HG03196 (cell line): ENCODE data around the gene SELENOM.

Source experiments
- ATAC-seq: cut with Tn5 transposase; IDR thresholded peaks from one replicate; pipeline ENCODE4 v1.9.1; 2021; ENCODE audit not compliant: unreplicated experiment

Gene SELENOM

DNA sequence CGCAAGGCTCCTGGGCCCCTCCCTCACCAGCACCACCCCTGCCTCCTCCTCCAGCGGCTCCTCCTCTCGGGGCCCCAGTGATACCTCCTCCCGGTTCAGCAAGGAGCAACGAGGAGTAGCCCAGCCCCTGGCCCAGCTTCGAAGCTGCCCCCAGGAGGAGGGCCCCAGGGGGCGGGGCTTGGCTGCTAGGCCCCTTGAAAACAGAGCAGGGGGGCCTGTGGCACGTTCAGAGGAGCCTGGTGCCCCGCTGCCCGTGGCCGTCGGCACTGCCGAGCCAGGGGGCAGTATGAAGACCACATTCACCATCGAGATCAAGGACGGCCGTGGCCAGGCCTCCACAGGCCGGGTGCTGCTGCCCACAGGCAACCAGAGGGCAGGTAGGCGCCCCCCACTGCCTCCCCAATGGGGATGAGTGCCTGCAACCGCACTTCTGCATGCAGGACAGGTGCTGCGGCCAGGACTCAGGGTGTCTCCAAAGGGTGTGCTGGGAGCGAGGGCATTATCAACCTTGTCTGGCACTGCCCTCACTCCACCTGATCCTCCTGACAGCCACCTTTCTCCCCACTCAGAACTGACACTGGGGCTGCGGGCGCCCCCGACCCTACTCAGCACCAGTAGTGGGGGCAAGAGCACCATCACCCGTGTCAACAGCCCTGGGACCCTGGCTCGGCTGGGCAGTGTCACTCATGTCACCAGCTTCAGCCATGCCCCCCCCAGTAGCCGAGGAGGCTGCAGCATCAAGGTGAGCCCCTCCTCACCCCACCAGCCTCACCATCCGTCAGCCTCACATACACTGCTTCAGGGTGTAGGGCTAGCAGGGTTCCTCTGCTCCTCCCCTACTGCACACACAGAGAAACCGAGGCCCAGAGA is 16.0 kb downstream of the SELENOM start:
- no peak for ATAC-seq

DNA sequence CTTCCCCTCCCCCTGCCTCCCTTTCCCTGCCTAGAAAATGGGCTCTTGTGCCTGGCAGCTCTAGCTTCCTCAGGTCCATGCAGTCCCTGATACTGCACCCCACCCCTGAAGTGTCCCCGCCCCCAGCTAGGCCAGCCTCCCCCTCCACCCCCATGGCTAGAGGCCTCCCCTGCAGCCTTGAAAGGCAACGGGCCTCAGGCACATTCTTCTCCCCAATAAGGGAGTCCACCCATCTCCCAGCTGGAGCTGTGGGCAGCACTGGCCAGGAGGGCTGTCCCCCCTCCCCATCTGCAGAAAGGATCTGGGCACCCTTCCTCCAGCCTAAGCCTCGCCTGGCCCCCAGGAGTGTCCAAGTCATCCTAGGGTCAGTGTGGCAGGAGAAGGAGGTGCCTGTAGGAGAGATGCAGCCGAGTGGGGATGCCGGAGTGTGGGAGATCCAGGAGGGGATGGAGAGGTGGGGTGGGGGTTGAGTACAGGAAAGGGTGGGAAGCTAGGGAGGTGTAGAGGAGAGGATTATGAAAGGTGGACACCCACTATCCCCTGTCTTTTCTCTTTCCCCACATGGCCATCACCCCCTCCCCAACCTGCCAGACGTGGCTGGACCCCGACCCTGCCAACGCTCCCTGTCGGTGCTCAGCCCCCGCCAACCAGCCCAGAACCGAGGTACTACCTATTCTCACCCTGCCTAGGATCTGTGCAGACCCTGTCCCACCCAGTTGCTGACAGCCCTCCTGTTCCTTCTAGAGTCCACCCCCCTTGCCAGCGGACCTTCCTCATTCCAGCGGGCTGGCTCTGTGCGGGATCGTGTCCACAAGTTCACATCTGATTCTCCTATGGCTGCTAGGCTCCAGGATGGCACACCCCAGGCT is 16.9 kb downstream of the SELENOM start:
- no peak for ATAC-seq

DNA sequence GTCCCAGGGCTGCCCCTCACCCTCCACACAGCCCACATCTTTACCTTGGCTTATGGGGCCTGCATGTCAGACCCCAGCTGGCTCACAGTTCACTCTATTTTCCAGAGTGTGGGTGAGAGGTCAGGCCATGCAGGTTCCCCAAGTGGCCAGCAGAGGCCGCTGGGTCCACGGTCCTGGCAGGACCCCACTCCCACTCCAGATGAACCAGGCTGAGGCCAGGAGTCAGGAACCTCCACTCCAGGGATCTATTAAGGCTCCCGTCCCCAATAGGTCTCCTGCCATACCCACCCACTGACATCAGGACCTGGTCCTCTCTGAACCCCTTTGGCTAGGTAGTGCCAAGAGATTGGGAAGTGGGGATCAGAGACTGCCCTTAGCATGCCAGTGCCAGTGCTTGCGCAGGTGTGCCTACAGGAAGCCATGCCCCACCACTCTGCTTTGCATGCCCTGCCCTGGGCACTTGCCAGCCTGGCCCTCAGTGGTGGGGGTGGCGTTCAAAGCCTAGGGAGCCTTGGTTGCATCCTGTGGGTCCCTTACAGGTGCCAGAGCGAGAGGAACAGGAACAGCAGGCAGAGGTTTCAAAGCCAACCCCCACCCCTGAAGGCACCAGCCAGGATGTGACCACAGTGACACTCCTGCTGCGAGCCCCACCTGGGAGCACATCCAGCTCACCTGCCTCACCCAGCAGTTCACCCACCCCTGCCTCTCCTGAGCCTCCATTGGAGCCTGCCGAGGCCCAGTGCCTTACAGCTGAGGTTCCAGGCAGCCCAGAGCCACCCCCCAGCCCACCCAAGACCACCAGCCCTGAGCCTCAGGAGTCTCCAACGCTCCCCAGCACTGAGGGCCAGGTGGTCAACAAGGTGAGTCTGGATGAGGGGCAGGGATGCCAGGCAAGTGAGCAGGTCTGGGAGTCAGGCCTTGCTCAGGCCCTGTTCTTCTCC is 17.9 kb downstream of the SELENOM start:
- no peak for ATAC-seq

DNA sequence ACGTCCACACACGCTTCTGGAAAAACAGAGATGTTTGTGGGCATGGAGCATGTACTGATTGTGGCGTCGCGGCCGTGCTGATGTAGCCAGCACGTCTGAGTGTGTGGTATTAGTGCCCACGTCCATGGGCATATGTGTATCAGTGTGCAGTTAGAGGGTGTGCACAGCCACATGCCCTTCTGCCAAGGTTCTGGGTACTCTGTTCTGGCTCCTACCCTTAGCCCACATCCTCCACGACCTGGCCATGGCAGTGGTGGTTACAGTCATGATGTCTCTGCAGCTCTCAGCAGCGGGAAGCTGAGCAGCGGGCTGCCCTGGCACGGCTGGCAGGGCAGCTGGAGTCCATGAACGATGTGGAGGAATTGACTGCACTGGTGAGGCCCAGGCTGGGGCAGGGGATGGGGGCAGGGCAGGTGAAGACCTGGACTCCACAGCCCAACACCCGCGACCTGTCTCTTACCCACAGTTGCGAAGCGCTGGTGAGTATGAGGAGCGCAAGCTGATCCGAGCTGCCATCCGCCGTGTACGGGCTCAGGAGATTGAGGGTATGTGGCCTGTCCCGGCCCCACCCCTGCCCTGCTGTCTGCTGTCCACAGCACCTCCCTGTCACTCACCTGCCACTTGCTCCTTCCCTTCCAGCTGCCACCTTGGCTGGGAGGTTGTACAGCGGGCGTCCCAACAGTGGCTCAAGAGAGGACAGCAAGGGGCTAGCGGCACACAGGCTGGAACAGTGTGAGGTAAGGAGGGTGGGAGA is 19.0 kb downstream of the SELENOM start:
- ATAC-seq: no peak

DNA sequence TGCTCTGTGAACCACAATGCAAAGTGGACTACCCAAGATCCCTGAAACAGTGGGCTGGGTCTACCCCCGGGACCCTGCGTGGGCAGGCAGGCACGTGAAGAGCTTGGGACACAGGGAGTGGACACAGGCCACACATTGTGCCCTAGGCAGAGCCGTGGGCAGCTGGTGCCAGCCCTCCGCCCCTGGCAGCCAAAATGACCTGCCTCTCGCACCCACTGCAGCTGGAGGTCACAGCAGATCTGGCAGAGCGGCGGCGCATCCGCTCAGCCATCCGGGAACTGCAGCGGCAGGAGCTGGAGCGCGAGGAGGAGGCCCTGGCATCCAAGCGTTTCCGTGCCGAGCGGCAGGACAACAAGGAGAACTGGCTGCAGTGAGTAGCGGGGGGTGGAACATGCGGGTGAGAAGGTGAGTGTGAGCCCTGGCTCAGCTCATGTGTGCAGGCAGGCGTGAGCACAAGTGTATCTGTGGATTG is 19.6 kb downstream of the SELENOM start:
- no peak for ATAC-seq

DNA sequence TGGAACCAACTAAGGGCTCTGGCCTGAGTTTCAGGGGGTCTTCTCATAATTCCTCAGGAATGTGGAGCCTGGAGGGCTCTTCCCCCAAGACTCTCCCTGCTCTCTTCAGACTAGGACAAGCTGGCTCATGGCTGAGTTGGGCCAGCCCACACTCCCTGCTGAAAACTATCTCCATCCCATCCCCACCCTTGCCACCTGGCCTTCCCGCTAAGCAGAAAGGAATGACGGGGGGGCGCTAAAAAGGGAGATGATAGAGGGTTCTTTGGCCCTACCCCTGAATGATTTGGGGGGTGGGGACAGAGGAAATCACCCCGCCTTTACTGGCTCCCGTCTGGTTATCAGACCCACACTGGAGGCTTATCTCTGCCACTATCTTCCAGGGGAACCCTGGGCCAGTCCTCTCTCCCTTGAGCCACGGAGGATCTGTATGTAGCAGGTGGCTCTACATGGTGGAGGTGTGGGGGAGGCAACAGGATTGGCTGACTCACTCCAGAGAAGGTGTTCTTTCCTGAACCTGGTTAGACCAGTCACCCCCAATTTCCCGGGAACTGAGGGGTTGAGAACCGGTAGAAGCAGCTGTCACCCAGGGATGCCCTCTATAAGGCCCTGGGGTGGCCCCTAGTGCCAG is 20.6 kb downstream of the SELENOM start:
- ATAC-seq: no peak

DNA sequence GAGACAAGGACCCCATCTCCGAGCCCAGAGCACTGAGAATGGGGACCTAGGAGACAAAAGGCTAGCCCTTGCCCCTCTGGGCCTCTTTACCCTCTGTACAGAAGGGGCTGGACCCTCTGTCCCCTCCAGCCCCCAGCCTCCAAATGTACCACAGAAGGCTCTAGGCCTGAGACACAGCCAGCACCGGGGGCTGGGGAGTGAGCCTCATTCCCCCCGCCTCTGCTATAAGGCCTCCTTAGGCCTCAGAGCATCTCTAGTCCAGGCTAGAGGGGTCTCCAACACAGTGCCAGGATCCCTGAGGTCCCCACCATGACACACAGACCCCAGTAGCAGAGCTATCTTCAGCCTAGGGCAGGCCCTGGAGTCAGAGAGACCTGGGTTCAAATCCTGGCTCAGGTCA is 21.4 kb downstream of the SELENOM start:
- ATAC-seq: no peak

DNA sequence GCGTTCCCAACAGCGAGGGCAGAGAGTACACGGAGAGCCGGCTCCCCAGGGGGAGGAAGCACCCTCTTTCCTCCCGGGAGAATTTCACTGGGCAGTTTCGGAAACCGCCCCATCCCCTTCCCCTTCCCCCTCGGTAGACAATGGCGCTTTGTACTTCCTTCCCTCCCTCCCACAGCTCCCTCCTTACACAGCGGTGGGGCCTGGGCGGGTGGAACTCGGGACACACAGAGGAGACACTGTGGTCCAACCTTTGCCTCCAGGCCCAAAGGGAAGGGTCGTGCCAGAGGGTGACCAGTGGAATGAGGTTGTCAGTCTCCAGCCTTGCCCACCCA is 21.9 kb downstream of the SELENOM start:
- no peak for ATAC-seq

DNA sequence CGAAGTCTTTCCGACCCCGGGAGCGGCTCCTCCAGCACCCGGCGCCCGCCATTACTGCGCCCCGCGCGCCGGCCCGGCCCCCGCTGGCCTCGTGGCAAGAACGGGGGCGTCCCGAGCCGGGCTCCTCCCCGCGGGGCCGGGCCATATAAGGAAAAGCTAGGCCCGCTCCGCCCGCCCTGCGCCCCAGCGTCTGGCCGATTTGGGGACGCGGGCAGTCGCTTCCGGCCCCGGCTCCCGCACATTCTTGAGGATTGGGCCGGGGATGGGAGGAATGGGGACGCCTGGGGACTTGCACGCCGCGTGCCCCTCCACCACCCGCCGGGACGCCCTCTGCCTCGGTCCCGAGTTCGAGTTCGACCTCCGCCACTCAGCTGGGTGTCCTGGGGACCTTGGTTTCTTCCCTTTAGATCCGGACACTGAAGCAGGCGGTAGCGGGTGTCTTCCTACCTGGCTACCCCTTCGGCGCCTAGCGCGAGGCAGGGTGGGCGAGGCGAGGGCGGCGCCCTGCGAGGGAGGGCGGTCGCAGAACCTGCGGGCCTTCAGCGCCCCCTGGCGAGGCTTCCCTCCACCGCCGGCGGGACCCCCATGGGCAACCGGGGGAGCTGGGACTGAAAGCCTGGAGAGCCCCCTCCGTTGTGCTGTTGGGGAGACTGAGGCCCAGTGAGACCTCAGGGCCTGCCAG is 22.4 kb downstream of the SELENOM start:
- ATAC-seq: peak; percentile 38

DNA sequence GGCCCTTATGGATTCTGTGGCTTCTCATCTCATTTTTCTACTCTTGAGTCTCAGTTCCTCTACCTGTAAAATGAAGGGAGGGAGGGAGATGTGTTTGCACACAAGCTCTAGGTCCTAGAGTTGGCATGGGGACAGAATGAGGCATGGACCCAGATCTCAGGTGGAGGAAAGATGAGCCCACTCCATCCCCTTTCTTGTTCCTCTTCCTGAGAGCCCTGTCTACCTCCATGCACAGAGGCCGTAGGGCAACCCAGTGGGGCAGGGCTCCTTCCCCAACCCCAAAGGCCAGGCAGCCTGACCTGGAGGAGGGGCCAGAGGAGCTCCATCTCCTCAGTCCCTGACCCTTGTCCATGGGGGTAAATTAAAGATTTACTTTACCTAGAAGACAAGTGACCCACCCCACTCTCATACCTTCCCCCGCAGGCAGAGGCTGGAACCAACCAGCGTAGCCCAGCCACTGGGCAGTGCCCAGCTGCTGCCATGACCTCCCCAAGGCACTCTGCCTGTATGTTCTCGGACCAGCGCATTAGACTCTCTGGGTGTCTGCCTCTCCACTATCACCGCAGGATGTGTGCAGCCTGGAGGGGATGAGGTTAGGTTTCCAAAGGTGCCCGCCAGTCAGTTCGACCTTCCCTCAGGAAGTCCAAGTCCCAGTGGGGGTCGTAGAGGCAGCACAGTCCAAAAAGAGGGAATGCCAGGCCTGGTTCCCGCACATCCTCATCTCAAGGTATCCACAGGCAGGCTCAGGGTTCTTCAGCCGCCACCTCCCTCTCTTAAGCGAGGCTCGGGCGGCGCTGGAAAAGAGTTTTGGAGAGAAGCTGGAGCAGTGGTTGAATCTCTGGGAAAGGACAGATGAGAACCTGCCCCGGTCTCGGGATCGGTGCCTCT is 23.2 kb downstream of the SELENOM start:
- ATAC-seq: no peak

DNA sequence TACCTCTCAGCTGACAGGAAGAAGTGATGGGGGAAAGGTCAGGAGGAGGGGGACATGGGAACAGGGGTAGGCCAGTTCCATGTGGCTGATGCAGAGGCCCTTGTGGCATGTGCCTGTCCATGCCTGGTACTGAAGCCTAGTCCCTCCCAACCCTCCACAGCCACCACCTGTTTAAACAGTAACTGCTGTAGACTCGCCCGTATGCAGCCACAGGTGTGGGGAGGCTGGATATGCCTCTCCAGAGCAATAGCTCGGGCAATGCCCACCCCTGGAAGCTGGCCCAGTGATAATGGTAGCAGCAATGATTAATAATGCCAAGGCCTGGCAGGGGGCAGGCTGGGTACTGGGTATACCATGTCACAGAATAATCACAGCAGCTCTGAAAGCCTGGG is 24.0 kb downstream of the SELENOM start:
- ATAC-seq: no peak

DNA sequence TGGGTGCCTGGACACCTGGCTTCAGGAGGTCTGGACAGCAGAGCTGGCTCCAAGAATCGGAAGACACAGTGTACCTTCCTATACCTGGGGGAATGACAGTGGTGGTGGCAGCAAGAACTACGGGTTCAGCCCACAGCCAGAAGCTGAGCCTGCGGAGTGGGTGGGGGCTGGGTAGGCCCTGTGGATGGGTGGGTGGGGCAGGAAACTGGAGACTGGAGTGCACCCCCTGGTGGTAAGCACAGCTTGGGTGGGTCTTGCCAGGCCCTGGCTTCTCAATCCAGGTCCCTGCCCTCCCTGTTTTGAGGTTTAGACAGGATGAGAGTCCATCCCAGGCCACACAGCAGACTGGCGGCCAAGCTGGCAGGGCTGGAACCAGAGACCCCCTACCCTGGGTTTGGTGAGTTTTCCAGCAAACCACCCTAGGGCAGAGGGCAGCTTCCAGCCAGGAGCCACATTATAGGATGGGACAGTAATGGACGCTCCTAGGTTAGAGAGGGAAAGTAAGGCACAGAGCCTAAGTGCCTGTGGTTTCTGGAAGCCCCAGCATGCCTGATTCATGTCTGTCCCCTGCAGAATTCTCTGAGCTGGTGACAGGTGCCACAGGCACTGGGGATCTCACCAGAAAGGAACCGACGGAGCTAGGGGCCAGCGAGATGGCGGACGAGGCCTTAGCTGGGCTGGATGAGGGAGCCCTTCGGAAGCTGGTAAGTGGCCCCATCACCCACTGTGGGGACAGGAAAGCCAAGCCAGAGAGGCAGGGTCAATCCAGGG is 24.6 kb downstream of the SELENOM start:
- ATAC-seq: no peak

DNA sequence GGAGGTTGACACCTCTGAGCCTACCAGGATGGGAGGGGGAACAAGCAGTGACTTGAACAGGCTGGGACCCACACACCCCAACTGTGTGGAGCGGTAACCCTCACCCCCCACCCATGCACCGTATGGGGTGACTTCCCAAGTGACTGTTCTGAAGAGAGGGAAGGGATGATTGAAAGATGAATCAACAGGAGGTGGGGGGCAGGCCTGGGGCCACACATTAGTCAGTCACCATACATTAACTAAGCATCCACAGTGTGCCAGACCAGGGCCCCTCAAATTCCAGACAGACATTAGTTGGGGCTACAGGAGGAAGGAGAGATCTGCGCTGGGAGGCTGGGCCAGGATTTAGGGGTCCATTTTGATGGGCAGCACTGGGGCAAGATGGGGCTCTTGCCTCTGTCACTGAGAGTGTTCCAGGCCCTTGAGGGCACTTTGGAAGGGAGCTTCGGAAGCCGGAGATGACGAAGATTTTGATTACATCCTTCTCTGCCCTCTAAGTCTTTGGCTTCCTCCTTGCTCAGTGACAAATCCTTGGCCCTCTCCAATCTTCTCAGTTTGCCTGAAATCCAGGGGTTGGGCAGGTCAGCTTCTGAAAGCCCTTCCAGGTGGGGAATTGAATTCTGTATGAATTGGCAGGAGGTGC is 25.3 kb downstream of the SELENOM start:
- no peak for ATAC-seq

DNA sequence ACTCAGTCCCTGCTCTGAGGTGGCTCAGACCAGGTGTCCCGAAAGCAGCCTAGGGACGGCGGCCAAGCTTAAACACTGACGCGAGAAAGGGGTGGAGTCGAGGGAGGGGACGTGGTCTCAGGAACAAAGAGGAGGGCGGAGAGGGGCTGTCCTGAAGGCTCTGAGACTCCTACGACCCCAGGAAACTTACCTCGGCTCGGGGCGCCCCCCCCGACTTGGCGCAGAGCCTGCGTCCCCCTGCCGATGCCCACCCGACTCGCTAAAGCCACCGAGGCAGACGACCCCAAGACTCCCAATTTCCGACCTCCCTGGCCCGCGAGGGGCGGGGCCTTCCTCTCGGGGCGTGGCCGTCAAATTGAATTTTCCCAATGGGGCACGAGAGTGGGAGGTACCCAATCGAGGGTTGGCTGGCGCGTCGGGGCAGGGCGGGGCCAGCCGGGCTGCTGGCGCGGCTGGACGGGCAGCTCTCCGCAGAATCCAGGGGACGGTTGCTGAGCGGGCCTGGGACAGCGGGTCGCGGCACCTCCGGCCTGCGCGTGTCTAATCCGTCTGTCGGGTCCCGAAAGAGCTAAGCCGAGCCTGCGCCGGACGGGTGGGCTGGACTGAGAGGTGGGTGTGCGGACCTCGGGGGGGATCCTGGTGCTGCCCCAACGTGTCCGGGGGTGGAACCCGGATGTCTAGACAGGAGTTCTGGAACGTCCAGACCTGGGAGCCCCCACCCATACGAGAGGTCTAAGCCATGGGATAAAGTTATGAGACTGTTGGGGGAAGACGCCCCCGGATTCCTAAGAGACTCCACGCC is 26.3 kb downstream of the SELENOM start, which contains the start of gene SMTN:
Gene SMTN, plus strand, starts transcription at position 471 of the 802 bp plus-strand sequence. CDS start 1,941 bp downstream, outside the sequence.
- ATAC-seq: peak; percentile 61

DNA sequence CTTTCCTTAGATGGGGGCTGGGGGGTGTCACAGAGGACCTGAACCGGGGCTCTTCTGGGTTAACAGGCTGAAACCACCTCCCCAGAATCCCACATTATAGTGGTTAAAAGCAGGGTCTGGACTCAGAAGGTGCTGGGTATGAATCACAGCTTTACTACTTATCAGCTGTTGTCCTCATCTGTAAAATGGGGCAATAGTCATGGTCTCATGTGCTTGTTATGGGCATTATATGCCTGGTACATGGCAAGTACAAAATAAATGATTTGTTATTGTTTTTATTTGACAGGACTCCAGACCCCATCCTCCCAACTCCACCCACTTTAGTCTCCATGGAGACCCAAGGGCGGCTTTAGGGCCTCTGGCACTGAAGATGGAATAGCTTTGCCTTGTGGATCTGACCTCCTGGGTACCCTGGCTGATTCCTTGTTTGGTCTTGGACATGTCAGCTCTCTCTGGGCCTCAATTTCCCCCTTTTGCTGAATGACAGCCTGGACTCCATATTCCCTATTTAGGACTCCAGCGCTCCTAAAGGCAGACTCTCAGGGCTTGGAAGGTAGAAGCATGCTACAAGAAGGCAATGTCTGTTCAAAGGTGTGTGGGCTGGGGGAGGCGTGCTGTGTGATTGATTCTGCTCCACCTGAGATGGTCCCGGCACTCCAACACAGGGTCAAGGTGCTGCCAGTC is 27.1 kb downstream of the SELENOM start:
- ATAC-seq: no peak
